ENCODE results near the gene SLX9.

SLX9 gene

DNA sequence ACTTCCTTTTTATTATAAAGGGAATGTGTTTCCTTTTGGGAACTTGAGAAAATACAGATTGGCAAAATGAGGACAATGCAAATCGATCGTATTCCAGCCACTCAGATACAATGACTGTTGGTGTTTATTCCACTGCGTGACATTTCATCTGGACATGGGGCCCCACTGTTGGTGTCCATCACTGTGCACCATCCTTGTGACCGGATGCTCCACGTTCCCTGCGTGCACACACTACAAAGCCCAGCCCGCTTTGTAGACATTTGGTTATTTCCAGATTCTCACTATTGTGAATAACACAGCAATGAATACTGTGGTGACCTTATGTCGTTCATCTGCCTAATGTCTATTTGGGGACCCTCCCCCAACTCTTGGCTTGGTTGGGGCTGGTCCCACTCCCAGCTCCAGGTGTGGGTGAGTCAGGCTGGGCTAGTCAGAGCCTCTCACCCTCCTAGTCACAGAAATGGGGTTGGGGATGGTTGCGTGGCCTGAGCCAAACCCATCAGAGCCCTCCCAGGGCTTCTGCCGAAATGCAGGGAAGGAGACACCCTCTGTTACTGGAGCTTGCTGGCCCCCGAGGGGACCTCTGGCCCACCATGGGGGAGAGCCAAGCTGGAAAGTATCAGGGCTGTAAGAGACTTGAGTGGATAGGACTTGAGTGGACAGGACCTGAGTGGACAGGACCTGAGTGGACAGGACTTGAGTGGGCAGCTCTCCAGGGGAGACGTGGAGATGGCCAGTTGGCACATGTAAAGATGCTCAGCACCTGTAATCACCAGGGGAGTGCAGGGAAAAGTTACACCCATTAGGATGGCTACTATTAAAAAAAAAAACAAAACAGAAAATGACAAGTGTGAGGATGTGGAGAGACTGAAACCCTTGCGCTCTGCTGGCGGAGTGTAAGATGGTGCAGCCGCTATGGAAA is 77.5 kb downstream of the SLX9 start:
- TF ChIP-seq, protein P1, sequence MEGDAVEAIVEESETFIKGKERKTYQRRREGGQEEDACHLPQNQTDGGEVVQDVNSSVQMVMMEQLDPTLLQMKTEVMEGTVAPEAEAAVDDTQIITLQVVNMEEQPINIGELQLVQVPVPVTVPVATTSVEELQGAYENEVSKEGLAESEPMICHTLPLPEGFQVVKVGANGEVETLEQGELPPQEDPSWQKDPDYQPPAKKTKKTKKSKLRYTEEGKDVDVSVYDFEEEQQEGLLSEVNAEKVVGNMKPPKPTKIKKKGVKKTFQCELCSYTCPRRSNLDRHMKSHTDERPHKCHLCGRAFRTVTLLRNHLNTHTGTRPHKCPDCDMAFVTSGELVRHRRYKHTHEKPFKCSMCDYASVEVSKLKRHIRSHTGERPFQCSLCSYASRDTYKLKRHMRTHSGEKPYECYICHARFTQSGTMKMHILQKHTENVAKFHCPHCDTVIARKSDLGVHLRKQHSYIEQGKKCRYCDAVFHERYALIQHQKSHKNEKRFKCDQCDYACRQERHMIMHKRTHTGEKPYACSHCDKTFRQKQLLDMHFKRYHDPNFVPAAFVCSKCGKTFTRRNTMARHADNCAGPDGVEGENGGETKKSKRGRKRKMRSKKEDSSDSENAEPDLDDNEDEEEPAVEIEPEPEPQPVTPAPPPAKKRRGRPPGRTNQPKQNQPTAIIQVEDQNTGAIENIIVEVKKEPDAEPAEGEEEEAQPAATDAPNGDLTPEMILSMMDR (IDR thresholded peaks at IDR 0.05): no peak
- TF ChIP-seq ZFX (IDR thresholded peaks at IDR 0.05; ENCODE audit: borderline replicate concordance): no peak
- no peak overlapping the region for H3K27ac ChIP-seq

DNA sequence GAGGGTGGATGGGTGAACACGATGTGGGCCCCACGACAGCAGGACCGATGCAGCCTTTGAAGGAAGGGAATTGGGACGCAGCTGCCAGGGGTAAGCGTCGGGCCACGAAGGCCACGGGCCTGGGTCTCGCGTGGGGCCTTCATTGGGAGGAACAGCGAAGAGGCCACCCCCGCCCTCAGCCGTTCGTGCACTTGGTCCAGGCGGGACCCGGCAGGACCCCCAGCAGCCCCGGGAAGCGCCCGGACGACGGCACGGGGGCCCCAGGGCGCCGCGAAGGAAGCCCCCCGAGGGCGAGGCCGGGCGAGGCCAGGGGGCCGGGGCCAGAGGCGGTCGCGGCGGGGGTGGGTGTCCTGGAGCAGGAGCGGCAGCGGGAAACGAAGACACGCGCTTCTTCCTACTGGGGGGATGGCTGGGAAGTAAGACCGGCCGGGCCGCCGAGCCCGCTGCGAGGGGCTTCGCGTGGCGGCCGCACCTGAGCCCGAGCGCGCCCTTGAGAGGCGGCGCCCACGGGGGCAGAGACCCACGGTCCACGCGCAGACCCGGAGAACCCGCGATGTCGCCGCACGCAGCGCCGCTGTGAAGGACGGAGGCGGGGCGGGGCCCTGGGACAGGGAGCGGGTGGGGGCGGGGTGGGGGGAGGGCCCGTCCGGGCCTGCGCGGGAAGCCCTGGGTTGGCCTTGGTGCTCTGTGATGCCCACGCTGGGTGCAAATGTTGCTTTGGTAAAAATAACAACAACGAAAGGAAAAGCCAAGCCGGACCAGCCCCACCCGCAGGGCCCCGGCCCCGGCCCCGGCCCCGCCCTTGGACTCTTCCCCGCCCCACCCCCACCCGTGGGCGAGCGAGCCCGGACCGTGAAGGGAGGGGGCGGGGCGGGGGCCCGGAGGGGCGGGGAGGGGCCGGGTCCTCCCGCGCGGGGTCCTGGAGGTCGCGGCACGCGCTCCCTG is 78.6 kb downstream of the SLX9 start:
- TF ChIP-seq ZFX (IDR thresholded peaks at IDR 0.05; ENCODE audit: borderline replicate concordance): no peak
- TF ChIP-seq, protein P1 (IDR thresholded peaks at IDR 0.05): no peak
- no peak overlapping the region for H3K27ac ChIP-seq

DNA sequence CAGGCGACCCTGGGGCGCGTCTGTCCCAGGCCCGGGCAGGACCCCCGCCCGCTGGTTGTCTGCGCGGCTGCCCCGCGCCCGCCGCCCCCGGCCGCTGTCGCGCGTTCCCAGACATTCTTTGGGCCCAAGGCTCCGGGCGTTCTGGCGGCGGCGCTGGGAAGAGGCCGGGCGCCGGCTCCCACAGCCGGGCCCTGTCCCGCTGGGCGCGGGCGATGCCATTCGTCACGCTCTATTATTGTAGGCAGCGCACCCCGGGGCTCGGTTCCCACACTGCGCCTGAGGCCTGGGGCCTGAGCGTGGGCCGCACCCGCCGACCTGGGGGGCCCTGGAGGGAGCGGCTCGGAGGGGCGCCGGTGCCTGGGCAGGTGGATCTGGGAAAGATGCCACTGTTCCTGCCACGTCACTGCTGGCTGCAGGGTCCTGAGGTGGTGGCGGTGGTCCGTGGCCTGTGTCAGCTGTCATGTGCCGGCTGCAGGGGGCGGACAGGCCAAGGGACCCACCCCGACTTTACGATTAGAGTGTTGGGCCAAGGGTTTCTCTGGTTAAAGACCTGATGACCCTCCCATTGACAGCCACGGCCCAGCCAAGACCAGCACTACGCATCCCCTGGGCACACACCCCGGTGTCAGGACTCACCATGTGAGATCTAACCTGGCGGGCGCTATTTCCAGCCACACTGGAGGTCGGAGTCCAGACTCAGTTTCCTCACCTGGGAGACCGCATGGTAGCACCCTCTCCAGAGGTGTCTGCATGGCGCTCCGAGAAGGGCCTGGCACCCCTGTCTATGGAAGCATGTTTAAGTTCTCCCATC is 79.5 kb downstream of the SLX9 start:
- H3K27ac ChIP-seq: no peak overlapping the region
- no peak for TF ChIP-seq ZFX (IDR thresholded peaks at IDR 0.05; ENCODE audit: borderline replicate concordance)
- TF ChIP-seq, protein P1 (IDR thresholded peaks at IDR 0.05): no peak

DNA sequence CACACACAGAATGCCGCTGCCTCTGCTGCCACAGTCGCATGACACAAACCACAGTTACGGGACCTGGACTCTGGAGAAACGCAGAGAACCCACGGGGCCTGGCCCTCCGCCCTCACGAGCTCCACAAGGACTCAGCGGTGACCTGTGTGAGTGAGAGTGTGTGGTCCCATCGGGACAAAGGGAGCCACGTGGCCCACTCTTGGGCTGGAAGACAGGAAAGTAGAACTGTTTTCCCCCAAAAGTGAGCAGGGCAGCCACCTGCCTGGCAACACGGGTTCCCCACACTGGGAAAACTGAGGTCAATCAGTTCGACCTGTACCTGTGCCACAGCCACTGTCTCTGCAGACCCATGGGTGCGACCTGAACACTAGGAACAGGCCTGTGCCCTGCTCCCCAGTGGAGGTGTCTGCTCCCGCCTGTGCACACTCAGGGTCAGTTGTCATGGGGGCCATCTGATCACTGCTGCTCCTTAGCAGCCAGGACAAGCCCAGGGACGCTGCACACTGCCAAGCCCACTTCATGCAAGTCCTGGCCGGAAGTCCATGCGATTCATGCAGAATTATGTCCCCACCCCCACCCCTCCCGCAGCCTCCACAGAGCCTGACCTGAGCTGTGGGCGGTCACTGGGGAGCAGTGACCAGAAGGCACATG is 80.2 kb downstream of the SLX9 start:
- H3K27ac ChIP-seq: no peak overlapping the region
- TF ChIP-seq, protein P1 (IDR thresholded peaks at IDR 0.05): no peak
- no peak for TF ChIP-seq ZFX (IDR thresholded peaks at IDR 0.05; ENCODE audit: borderline replicate concordance)

DNA sequence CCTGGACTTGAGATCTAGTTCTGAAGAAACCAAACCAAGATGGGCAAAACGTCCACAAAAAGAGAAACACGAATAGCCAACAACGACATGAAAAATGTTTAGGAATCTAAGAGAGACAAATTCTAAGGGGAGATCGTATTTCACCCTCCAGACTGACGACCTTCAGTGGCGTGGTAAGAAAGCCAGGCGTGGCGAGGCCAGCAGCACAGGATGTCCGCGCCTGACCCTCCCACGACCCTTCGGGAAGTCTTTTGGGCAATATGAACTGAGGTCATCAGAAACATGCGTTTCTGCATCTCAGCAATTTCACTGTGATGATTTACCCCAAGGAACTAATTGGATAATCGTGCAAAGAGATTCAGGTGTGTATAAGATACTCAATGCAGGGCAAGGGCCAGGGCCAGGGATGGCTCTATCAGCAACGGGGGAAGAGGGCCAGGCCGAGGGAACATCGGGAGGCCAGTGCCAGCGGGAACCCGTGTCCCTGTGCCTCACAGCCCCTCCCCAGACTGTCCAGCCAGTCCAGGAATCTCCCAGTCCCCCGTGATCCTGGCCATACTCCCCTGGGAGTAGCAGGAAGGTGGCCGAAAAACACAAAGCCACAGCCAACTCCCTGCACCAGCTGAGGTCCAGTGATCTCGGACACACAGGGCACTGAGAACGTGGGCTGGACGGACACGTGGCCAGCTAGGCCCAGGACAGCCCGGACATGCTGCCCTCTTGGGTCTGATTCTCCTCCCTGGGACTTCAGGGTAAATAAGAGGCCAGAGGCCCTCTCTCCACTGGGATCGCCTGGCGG is 81.0 kb downstream of the SLX9 start:
- TF ChIP-seq ZFX (IDR thresholded peaks at IDR 0.05; ENCODE audit: borderline replicate concordance): no peak
- TF ChIP-seq, protein P1 (IDR thresholded peaks at IDR 0.05): no peak

More for the DNA sequence above, 81.0 kb downstream of the SLX9 start:
- H3K27ac ChIP-seq: no peak overlapping the region
